ENCODE data around the gene LRRN2. TPM values are rescaled to one million over a fixed set of nuclear protein-coding genes. Genes with fewer than 3 reads are reported as not detected.

LRRN2 gene
- polyA plus RNA-seq, 2 of the 4 experiments (the other 2 are of a cell fraction): 3.6 to 6.6 TPM

DNA sequence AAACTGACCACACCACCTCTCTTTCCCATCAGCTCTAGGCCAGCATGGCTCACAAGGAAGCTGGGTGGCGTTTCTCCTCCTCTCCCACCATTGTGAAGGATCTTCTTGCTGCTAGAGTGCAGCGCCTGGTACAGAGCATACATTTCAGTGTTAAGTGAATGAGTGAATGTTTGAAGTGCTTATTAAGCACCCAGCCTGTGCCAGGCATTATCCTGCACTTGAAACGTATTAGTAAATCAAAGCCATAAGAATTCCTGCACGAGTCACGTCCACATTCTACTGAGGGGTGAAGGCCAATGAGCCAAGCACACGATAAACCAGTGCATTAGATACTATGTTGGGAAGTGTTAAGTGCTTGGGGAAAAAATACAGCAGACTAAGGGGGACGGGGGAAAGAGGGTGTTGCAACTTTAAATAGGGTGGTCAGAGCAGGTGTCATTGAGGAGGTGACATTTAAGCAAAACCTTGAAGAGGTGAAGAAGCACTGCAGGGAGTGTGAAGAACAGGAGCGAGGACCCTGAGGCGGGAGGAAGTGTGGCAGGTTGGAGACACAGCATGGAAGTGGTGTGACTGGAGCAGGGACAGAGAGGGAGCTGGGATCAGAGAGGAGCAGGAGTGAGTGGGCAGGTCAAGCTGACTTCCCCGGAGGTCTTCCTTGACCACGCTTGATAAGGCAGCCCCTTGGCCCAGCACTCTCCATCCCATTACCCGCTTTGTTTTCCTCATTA, 48.5 kb upstream of the LRRN2 start:
- peaks cover 18% of the 10 kb centered on the region for H3K9me3 ChIP-seq
- no peak for FAIRE-seq
- ChIA-PET CTCF (interaction anchor here (0.8 to 3.0 kb wide), 5 partner anchors 10 to 58 kb away, joined by 3 to 25 read pairs (median 3); no protein-coding TSS in a partner anchor), POLR2A (no interaction called here)
- H3K4me3 ChIP-seq: no peak overlapping the region
- peaks cover 4% of the 10 kb centered on the region for H3K4me1 ChIP-seq
- no peak for DNase-seq (ENCODE audit: low read depth in 1 of 2, low spot score in 1 of 2)
- no peak for TF ChIP-seq GATA3 (IDR thresholded peaks at IDR 0.05; ENCODE audit: borderline replicate concordance)
- TF ChIP-seq ZNF302 (CRISPR knock-in tag; IDR thresholded peaks at IDR 0.05): no peak
- no peak for TF ChIP-seq ZFP36 (IDR thresholded peaks at IDR 0.05; ENCODE audit: borderline replicate concordance, partially characterized antibody)
- 79% methylated on average over 12 of the region's 12 CpGs for WGBS (ENCODE audit: missing lambda C conversion rate)
- H3K4me2 ChIP-seq: no peak overlapping the region
- H3K27ac ChIP-seq: no peak overlapping the region
- ATAC-seq: no peak

DNA sequence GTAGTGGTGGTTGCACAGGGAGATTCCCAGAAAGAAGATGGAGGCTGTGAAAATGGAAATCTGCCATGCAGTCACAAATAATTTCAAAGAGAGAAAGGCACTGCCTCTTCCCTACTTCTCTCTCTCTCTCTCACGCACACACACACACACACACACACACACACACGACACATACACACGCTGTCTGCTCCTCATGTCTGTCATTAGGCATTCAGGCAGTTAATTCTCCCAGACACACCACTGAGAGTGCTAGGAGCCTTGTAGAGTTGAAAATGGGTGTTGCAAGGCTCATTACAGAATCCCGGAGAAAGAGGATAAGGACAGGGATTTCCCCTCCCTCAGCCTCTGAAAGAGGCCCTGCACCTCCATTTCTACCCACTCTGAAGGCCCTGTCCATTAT, 47.8 kb upstream of the LRRN2 start:
- FAIRE-seq (no peak), ATAC-seq (no peak)
- 85% methylated on average over 4 of the region's 4 CpGs for WGBS (ENCODE audit: missing lambda C conversion rate)

DNA sequence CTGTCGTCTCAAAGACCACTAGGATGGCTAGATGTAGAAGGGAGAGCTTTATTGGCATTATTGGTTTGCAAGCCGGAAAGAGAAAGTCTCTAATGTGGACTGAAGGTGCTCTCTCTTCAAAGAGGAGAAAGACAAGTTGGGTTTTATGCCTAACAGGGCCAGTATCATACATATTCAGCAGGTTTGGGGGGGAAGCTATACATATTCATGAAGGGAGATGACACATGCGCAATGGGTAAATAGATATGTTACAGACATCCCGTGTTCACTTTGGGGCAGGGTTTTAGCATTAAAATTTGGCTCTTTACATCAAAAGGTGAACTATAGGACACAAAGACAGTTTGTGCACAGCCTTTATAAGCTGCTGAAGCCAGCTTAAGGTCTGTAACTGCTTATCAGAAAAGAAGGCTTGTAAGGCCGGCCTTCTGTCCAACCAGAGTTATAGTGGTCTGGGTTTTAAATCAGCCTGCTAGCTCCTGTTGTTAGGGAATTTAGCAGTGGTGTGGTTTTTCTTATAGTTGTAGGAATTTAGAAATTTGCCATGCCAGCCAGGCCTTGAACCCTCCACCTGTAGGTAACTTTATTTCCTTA, 46.5 kb upstream of the LRRN2 start:
- Histone ChIP-seq H3K4me3 (no peak overlapping the region), H3K4me1 (peaks cover 24% of the 10 kb centered on the region), H3K4me2 (no peak overlapping the region), H3K9me3 (no peaks in the 10 kb centered on the region), H3K27ac (no peak overlapping the region)
- POLR2A ChIA-PET: no interaction called here
- 88% methylated on average over 5 of the region's 5 CpGs for whole genome bisulfite sequencing (ENCODE audit: missing lambda C conversion rate)
- DNase-seq (ENCODE audit: low read depth in 1 of 2, low spot score in 1 of 2): no peak
- no peak for TF ChIP-seq FOXS1 (CRISPR knock-in tag; IDR thresholded peaks at IDR 0.05)
- TF ChIP-seq, protein P1, sequence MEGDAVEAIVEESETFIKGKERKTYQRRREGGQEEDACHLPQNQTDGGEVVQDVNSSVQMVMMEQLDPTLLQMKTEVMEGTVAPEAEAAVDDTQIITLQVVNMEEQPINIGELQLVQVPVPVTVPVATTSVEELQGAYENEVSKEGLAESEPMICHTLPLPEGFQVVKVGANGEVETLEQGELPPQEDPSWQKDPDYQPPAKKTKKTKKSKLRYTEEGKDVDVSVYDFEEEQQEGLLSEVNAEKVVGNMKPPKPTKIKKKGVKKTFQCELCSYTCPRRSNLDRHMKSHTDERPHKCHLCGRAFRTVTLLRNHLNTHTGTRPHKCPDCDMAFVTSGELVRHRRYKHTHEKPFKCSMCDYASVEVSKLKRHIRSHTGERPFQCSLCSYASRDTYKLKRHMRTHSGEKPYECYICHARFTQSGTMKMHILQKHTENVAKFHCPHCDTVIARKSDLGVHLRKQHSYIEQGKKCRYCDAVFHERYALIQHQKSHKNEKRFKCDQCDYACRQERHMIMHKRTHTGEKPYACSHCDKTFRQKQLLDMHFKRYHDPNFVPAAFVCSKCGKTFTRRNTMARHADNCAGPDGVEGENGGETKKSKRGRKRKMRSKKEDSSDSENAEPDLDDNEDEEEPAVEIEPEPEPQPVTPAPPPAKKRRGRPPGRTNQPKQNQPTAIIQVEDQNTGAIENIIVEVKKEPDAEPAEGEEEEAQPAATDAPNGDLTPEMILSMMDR (IDR thresholded peaks at IDR 0.05): no peak
- no peak for TF ChIP-seq PHF8 (IDR thresholded peaks at IDR 0.05; ENCODE audit: borderline replicate concordance, low read depth)
- no peak for TF ChIP-seq NPAS2 (CRISPR knock-in tag; IDR thresholded peaks at IDR 0.05; ENCODE audit: borderline replicate concordance)
- no peak for TF ChIP-seq CEBPB (IDR thresholded peaks at IDR 0.05)
- no peak for FAIRE-seq
- ATAC-seq: no peak
- CTCF ChIA-PET: interaction anchor here (0.8 to 3.0 kb wide), 9 partner anchors 15 to 166 kb away, joined by 3 to 25 read pairs (median 8); no protein-coding TSS in a partner anchor

More for the DNA sequence above, 47.8 kb upstream of the LRRN2 start:
- ChIA-PET CTCF (interaction anchor here (1.7 to 3.0 kb wide), 5 partner anchors 14 to 74 kb away, joined by 4 to 25 read pairs (median 12); no protein-coding TSS in a partner anchor), POLR2A (no interaction called here)
- DNase-seq (ENCODE audit: low read depth in 1 of 2, low spot score in 1 of 2): no peak
- H3K4me2 ChIP-seq: no peak overlapping the region
- H3K4me3 ChIP-seq: no peak overlapping the region
- peaks cover 12% of the 10 kb centered on the region for H3K4me1 ChIP-seq
- no peak overlapping the region for H3K27ac ChIP-seq
- H3K9me3 ChIP-seq: peaks cover 11% of the 10 kb centered on the region
- TF ChIP-seq RAD21 (conservative IDR thresholded peaks at IDR 0.05 in 1 of 2, IDR thresholded peaks at IDR 0.05 in 1 of 2) (no peak), HOXA7 (CRISPR knock-in tag; IDR thresholded peaks at IDR 0.05) (no peak), ZFP36 (IDR thresholded peaks at IDR 0.05; ENCODE audit: borderline replicate concordance, partially characterized antibody) (no peak), EHF (CRISPR knock-in tag; IDR thresholded peaks at IDR 0.05) (no peak), TFCP2L1 (CRISPR knock-in tag; IDR thresholded peaks at IDR 0.05) (no peak), ZC3H11A (IDR thresholded peaks at IDR 0.05) (no peak), CHD2 (IDR thresholded peaks at IDR 0.05; ENCODE audit: low read length, partially characterized antibody) (no peak), PHF8 (IDR thresholded peaks at IDR 0.05; ENCODE audit: borderline replicate concordance, low read depth) (no peak), CBX8 (IDR thresholded peaks at IDR 0.05) (no peak), NR3C1 (IDR thresholded peaks at IDR 0.05) (no peak), HEYL (CRISPR knock-in tag; IDR thresholded peaks at IDR 0.05) (no peak), SMC3 (IDR thresholded peaks at IDR 0.05) (no peak), CEBPB (IDR thresholded peaks at IDR 0.05) (no peak), MAZ (IDR thresholded peaks at IDR 0.05; ENCODE audit: borderline replicate concordance, low read depth, low read length) (no peak), NFE2L2 (conservative IDR thresholded peaks at IDR 0.05; ENCODE audit: low read length) (no peak), HDAC2 (IDR thresholded peaks at IDR 0.05) (no peak)
- TF ChIP-seq, protein P2, sequence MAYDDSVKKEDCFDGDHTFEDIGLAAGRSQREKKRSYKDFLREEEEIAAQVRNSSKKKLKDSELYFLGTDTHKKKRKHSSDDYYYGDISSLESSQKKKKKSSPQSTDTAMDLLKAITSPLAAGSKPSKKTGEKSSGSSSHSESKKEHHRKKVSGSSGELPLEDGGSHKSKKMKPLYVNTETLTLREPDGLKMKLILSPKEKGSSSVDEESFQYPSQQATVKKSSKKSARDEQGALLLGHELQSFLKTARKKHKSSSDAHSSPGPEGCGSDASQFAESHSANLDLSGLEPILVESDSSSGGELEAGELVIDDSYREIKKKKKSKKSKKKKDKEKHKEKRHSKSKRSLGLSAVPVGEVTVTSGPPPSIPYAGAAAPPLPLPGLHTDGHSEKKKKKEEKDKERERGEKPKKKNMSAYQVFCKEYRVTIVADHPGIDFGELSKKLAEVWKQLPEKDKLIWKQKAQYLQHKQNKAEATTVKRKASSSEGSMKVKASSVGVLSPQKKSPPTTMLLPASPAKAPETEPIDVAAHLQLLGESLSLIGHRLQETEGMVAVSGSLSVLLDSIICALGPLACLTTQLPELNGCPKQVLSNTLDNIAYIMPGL (CRISPR knock-in tag; IDR thresholded peaks at IDR 0.05; ENCODE audit: borderline replicate concordance): no peak
- TF ChIP-seq, protein P3, sequence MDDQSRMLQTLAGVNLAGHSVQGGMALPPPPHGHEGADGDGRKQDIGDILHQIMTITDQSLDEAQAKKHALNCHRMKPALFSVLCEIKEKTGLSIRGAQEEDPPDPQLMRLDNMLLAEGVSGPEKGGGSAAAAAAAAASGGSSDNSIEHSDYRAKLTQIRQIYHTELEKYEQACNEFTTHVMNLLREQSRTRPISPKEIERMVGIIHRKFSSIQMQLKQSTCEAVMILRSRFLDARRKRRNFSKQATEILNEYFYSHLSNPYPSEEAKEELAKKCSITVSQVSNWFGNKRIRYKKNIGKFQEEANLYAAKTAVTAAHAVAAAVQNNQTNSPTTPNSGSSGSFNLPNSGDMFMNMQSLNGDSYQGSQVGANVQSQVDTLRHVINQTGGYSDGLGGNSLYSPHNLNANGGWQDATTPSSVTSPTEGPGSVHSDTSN (IDR thresholded peaks at IDR 0.05): no peak
- TF ChIP-seq, protein P4, sequence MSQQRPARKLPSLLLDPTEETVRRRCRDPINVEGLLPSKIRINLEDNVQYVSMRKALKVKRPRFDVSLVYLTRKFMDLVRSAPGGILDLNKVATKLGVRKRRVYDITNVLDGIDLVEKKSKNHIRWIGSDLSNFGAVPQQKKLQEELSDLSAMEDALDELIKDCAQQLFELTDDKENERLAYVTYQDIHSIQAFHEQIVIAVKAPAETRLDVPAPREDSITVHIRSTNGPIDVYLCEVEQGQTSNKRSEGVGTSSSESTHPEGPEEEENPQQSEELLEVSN (IDR thresholded peaks at IDR 0.05; ENCODE audit: borderline replicate concordance, low read depth): no peak
- TF ChIP-seq, protein P5, sequence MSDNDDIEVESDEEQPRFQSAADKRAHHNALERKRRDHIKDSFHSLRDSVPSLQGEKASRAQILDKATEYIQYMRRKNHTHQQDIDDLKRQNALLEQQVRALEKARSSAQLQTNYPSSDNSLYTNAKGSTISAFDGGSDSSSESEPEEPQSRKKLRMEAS (IDR thresholded peaks at IDR 0.05): no peak

All from A549 (cell line).